ENCODE results near the gene COQ8B.

GRCh38 chr19:40671404-40671803 is 45.3 kb downstream of the COQ8B start:
- no peak for TF ChIP-seq CTCF (conservative IDR thresholded peaks at IDR 0.05)
- TF ChIP-seq EZH2 (IDR thresholded peaks at IDR 0.05; ENCODE audit: low read depth), result no peak
